Naive thymus-derived CD8-positive, alpha-beta T cell (primary cell): Measurements from ENCODE around the gene PLXNA2. TPM values are rescaled to one million over a fixed set of nuclear protein-coding genes. Genes with fewer than 3 reads are reported as not detected.
A peak's percentile ranks its signal among the peaks of the same experiment; 100 is the strongest.

Experiments
- ATAC-seq, 2 donors: fragments of 150-1000 bp; cut with Tn5 transposase in 1 of 2; sonication (Bioruptor Pico), chemical (Tn5 transposase) in 1 of 2; 1 replicate in 1 of 2; 2 replicates in 1 of 2; pipeline ENCODE4 v1.10.0; 2021; ENCODE audit warnings: mild to moderate bottlenecking in 2 of 2, moderate library complexity in 2 of 2
- POLR2A ChIA-PET: fragments of 350-600 bp; sonication (Branson Sonifier 250); formaldehyde crosslinking; loops from one replicate; lab custom pipeline; 2021; ENCODE audit warnings: antibody characterized with exemption; lab: Charles Lee
- DNase-seq, 10 donors: peaks; one replicate each; pipeline versions ENCODE4 v3.0.0 to v3.0.0-alpha.2; 2020 to 2022
- H3K27ac Mint-ChIP-seq, 10 donors: one replicate each; pipeline ENCODE4 v1.8.0; 2020 to 2022; ENCODE audit warnings: mild to moderate bottlenecking in 10 of 10, mixed read lengths in 10 of 10, moderate library complexity in 4 of 10, inconsistent platforms in 1 of 10
- H3K27me3 Mint-ChIP-seq, 5 donors: one replicate each; pipeline ENCODE4 v1.8.0; 2021 to 2022; ENCODE audit warnings: mixed read lengths in 5 of 5
- H3K36me3 Mint-ChIP-seq, 3 donors: one replicate each; pipeline ENCODE4 v1.8.0; 2020 to 2022; ENCODE audit warnings: mixed read lengths in 3 of 3, mild to moderate bottlenecking in 2 of 3, inconsistent platforms in 1 of 3
- H3K4me1 Mint-ChIP-seq, 4 donors: one replicate each; pipeline ENCODE4 v1.8.0; 2021 to 2022; ENCODE audit warnings: mixed read lengths in 4 of 4
- H3K4me3 Mint-ChIP-seq, 10 donors: one replicate each; pipeline ENCODE4 v1.8.0; 2020 to 2022; ENCODE audit warnings: mild to moderate bottlenecking in 10 of 10, mixed read lengths in 10 of 10, moderate library complexity in 6 of 10, inconsistent platforms in 1 of 10
- H3K9me3 Mint-ChIP-seq, 9 donors: one replicate each; pipeline ENCODE4 v1.8.0; 2020 to 2022; ENCODE audit warnings: mixed read lengths in 9 of 9, mild to moderate bottlenecking in 3 of 9, inconsistent platforms in 1 of 9, moderate library complexity in 1 of 9
- polyA plus RNA-seq, 3 donors: library from polyadenylated mRNA; unstranded; fragments of 300-500 nt; fragmentation: Illumina TruSeq; gene quantifications; one replicate each; pipeline ENCODE4 v1.2.3, GENCODE V29; 2021
- total RNA-seq, 8 experiments: library from RNA in 2 of 8; stranded (reverse) in 2 of 8; gene quantifications; one replicate each; pipeline ENCODE4 v1.2.3 and lab custom pipeline; 2021 to 2026

The PLXNA2 gene
- total and polyA plus RNA-seq, 5 experiments from 2014 or later, result 0.06 to 7.7 (median 0.14) TPM

DNA sequence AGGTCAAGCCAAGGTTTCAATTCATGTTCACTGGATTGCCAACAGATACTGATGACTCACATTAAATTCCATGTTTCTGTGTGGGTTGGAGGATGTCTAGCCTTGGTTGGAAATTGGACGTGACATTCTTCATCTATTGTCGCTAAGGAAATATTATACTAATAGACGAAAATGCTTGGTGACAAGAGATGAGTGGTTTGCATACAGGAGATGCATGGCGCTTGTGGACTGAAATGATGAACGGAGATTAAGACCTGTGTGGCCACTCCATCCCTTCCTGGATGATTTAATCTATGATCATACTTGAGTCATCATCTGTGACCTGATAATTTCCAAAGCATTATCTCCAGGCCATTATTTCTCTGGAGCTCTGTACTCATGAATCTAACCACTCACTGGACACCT lies 236.2 kb downstream of the PLXNA2 start:
- peaks cover 0 to under 1% (median 0%) of the 10 kb centered on the region in 4 donors for H3K4me1 Mint-ChIP-seq
- ATAC-seq, result no peak
- DNase-seq, result no peak
- H3K9me3 Mint-ChIP-seq, result peaks cover 0 to 2% (median 0%) of the 10 kb centered on the region in 9 donors
- no peak overlapping the region for H3K4me3 Mint-ChIP-seq
- no peaks in the 10 kb centered on the region for H3K27me3 Mint-ChIP-seq
- no peak overlapping the region for H3K27ac Mint-ChIP-seq
- POLR2A ChIA-PET, result no interaction called here
- no peaks in the 10 kb centered on the region for H3K36me3 Mint-ChIP-seq

DNA sequence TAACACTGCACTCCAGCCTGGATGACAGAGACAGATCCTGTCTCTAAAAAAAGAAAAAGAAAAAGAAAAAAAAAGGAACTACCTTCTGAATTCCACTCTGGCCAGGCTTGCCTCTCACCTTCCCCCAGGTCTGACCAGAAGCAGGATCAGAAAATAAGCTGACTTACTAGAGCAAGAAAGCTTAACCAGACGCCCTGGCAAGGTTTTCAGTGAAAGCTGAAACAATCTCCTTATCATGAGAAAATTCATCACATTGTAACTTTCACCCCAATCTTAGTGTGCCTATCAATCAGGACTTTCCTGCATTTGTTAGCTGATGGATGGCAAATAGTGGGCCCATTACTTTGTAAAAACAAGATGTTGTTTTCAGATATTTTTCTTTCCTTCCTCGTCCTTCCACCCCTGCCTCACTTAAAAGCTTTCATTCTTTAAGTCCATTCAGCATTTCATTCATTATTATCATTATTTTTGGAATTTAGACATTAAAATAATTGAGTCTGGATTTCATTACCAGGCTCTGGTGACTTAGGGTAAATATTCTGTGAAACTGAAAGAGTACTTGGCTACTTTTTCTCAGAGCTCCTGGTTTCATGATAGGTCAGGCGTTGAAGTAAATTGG lies 236.8 kb downstream of the PLXNA2 start:
- no peak overlapping the region for H3K4me3 Mint-ChIP-seq
- H3K27me3 Mint-ChIP-seq, result no peaks in the 10 kb centered on the region
- peaks cover 0 to 2% (median 0%) of the 10 kb centered on the region in 9 donors for H3K9me3 Mint-ChIP-seq
- POLR2A ChIA-PET, result no interaction called here
- peaks cover 0 to 2% (median 0%) of the 10 kb centered on the region in 4 donors for H3K4me1 Mint-ChIP-seq
- ATAC-seq, result no peak
- DNase-seq, result no peak
- H3K27ac Mint-ChIP-seq, result no peak overlapping the region
- H3K36me3 Mint-ChIP-seq, result no peaks in the 10 kb centered on the region

DNA sequence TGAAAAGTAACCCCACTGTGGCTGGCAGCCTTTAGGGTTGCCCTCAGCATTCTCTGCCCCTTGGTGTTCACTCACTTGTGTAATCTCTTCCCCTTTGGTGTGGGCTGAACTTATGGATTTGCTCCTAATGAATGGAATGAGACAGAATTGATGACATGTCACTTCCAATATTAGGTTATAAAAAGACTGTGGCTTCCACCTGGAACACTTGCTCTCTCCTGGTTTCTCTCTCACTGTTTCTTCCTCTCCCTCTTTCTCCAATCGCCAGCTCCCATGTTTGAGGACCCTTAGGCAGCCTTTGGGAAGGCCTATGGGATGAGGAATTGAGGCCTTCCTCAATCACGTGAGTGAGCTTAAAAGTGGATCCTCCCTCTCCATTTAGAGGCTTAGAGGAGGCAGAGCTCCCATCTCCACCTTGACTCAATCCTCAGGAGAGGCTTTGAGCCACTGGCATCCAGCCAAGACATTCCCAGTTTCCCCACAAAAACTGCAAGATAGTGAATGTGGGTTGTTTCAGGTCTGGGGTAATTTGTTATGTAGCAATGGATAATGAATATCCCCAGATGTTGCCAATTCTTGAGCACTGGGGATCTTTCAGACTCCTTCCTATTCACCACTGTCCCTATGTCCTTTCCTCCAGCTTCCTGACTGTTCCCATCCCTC lies 237.8 kb downstream of the PLXNA2 start:
- ATAC-seq (no peak), DNase-seq (no peak)
- H3K36me3 Mint-ChIP-seq, result no peaks in the 10 kb centered on the region
- H3K4me3 Mint-ChIP-seq, result no peak overlapping the region
- peaks cover 0 to 2% (median 0%) of the 10 kb centered on the region in 4 donors for H3K4me1 Mint-ChIP-seq
- H3K27ac Mint-ChIP-seq, result no peak overlapping the region
- H3K9me3 Mint-ChIP-seq, result peaks cover 0 to 2% (median 0%) of the 10 kb centered on the region in 9 donors
- POLR2A ChIA-PET, result no interaction called here
- peaks cover 0 to 4% (median 0%) of the 10 kb centered on the region in 5 donors for H3K27me3 Mint-ChIP-seq

DNA sequence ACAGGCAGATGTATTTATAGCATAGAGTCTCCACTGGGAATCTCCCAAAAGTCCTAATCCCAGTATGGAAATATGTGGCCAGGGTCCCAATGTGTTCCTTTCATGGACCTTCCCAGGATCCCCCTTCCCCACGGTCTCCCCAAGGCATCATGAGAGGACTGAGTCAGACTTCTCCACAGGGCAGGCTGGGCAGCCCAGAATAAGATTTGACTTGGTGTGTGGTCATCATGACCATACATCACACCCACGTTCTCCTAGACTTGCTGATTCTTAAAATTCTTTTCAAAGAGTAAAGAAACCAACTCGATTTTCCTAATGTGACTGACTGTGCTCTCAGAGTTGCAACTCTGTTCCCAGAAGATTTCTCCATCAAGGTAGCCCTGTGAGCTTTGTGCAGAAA lies 239.3 kb downstream of the PLXNA2 start:
- peaks cover 0 to 4% (median 0%) of the 10 kb centered on the region in 5 donors for H3K27me3 Mint-ChIP-seq
- peaks cover 0 to 2% (median 0%) of the 10 kb centered on the region in 9 donors for H3K9me3 Mint-ChIP-seq
- H3K27ac Mint-ChIP-seq, result no peak overlapping the region
- H3K36me3 Mint-ChIP-seq, result no peaks in the 10 kb centered on the region
- no peak for ATAC-seq
- H3K4me3 Mint-ChIP-seq, result no peak overlapping the region
- no peak for DNase-seq
- H3K4me1 Mint-ChIP-seq, result peaks cover 0 to 2% (median 0%) of the 10 kb centered on the region in 4 donors
- POLR2A ChIA-PET, result no interaction called here

DNA sequence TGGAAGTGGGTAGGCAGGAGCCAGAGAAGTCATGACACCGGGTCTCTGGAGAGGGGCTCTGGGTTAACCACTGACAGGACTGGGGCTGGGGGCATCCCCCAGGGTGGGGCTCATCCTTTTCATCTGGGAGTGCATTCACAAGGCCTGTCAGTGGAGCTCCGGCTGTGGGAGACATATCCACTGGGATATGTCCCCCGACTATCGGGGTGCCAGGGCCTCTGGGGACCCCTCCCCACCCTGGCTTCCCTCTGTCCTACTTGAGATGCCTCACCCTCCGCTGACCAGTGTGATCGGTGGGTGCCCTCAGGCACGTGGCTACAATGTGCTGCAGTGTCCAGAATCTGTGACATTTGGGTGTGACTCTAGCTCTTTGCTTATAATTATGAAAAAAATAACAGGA lies 240.9 kb downstream of the PLXNA2 start:
- POLR2A ChIA-PET, result no interaction called here
- ATAC-seq, result no peak
- no peaks in the 10 kb centered on the region for H3K36me3 Mint-ChIP-seq

DNA sequence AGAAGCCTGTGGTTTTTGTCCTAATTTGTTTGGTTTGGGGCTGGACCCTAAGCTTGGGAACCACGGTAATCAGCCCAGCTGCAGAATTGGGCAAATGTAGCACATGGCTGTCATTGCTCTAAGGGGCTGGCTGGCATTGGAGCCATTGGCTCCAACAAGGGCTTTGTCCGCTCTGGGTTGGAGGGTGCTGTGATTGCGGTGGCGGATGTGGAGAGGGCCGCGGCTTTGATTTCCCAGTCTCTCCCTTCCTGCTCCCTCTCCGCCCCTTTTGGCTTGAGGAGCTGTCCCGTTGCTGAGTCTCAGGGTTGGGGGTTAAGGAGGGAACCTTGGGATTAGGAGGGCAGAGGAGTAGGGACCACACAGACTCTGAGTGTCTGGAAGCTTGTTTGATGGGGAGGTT lies 241.5 kb downstream of the PLXNA2 start:
- peaks cover 0 to 12% (median 0%) of the 10 kb centered on the region in 5 donors for H3K27me3 Mint-ChIP-seq
- POLR2A ChIA-PET, result no interaction called here

More for the DNA sequence above, 240.9 kb downstream of the PLXNA2 start:
- H3K4me3 Mint-ChIP-seq, result no peak overlapping the region
- peaks cover 0 to 12% (median 0%) of the 10 kb centered on the region in 5 donors for H3K27me3 Mint-ChIP-seq
- peaks cover 0 to 2% (median 0%) of the 10 kb centered on the region in 9 donors for H3K9me3 Mint-ChIP-seq
- DNase-seq, result no peak
- peaks cover 0 to 2% (median 0%) of the 10 kb centered on the region in 4 donors for H3K4me1 Mint-ChIP-seq
- H3K27ac Mint-ChIP-seq, result peak overlapping the region in 1 of 10 donors; percentile 55

DNA sequence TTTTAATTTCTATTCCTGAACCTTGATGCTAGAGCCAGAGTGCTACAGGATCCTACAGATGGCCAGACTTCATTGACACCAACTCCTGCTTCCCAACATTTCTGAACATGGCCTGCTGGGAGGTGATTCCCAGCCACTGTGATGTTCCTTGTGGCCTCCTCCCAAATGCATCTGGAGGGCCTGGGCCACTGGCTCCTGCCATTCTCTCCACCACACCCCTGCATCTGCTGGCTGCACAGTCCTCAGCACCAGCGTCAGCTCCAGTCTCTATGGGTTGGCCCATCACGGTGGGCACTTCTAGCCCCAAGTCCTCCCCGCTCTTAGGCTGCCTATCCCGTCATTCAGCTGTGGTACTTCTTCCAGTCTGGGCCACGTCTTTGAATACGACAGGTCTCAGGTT lies 242.1 kb downstream of the PLXNA2 start:
- H3K36me3 Mint-ChIP-seq, result no peaks in the 10 kb centered on the region
- H3K9me3 Mint-ChIP-seq, result peaks cover 0 to 2% (median 0%) of the 10 kb centered on the region in 9 donors
- no peak overlapping the region for H3K4me3 Mint-ChIP-seq
- H3K27me3 Mint-ChIP-seq, result peaks cover 0 to 12% (median 0%) of the 10 kb centered on the region in 5 donors
- no peak for DNase-seq
- H3K4me1 Mint-ChIP-seq, result peaks cover 0 to 2% (median 0%) of the 10 kb centered on the region in 4 donors
- H3K27ac Mint-ChIP-seq, result no peak overlapping the region
- POLR2A ChIA-PET, result no interaction called here
- no peak for ATAC-seq

More for the DNA sequence above, 241.5 kb downstream of the PLXNA2 start:
- H3K9me3 Mint-ChIP-seq, result peaks cover 0 to 2% (median 0%) of the 10 kb centered on the region in 9 donors
- ATAC-seq (no peak), DNase-seq (no peak)
- peaks cover 0 to 2% (median 0%) of the 10 kb centered on the region in 4 donors for H3K4me1 Mint-ChIP-seq
- no peak overlapping the region for H3K4me3 Mint-ChIP-seq
- H3K36me3 Mint-ChIP-seq, result no peaks in the 10 kb centered on the region
- H3K27ac Mint-ChIP-seq, result peak overlapping the region in 1 of 10 donors; percentile 55

DNA sequence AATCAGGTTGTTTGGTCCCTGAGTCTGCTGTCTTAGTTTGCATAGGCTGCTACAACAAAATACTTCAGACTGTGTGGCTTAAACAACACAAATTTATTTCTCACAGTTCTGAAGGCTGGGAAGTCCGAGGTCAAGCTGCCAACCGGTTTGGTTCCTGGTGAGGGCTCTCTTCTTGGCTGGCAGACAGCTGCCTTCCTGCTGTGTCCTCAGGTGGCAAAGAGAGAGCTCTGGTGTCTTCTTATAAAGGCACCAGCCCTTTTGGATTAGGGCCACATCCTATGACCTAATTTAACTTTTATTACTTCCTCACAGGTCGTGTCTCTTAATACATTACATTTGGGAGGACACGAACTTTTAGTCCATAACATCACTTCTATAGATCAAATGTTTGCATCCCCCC lies 243.7 kb downstream of the PLXNA2 start:
- DNase-seq (no peak), ATAC-seq (no peak)
- no peaks in the 10 kb centered on the region for H3K36me3 Mint-ChIP-seq
- no peak overlapping the region for H3K27ac Mint-ChIP-seq
- H3K9me3 Mint-ChIP-seq, result no peaks in the 10 kb centered on the region
- POLR2A ChIA-PET, result no interaction called here
- no peak overlapping the region for H3K4me3 Mint-ChIP-seq
- H3K27me3 Mint-ChIP-seq, result peaks cover 0 to 12% (median 0%) of the 10 kb centered on the region in 5 donors
- H3K4me1 Mint-ChIP-seq, result peaks cover 0 to 2% (median 0%) of the 10 kb centered on the region in 4 donors

DNA sequence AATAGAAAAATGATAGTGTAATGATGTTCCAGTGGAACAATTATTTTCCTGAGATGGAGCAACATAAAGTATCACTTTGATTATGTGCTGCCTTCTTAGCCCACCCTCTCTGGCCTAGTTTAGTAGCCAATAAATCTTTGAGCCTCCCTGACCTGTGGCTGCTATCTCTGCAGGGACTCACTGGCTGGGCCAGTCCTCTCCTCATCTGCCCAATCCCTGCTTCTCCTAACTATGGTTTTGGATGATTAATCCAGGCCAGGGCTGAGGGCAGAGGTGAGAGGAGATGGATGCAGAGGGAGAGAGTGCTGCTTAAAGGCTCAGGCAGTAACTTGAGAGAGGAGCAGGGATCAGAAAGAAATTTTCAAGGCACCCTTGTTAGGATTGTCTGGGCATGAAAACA lies 244.2 kb downstream of the PLXNA2 start:
- Mint-ChIP-seq H3K4me1 (peaks cover 0 to 2% (median 0%) of the 10 kb centered on the region in 4 donors), H3K9me3 (no peaks in the 10 kb centered on the region), H3K27ac (no peak overlapping the region), H3K4me3 (no peak overlapping the region), H3K36me3 (no peaks in the 10 kb centered on the region), H3K27me3 (peaks cover 0 to 17% (median 1%) of the 10 kb centered on the region in 5 donors)
- POLR2A ChIA-PET, result no interaction called here
- no peak for DNase-seq
- no peak for ATAC-seq

DNA sequence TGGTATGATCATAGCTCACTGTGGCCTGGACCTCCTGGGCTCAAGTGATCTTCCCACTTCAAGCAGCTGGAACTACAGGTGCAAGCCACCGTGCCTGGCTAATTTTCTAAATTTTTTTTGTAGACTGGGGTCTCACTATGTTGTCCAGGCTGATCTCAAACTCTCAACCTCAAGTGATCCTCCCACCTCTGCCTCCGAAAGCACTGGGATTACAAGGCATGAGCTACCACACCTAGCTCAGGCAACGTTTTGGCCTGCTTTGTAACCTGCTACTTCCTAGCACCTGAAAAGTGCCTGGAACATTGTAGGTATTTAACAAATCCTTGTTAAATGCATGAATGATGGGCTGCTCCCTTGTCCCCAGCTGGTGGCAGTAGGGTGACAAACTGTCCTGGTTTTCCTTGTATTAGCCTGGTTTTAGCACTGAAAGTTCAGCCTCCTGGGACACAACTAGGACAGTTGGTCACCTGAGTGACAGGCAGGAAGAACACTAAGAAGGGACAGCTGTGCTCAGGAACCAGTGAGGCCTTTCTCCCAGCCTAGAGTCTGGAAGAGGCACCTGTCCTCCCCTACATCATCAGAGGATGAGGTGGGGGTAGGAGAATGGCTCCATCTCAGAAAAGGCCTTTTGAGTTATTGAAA lies 244.8 kb downstream of the PLXNA2 start:
- H3K27ac Mint-ChIP-seq, result no peak overlapping the region
- H3K4me3 Mint-ChIP-seq, result no peak overlapping the region
- peaks cover 0 to 2% (median 0%) of the 10 kb centered on the region in 4 donors for H3K4me1 Mint-ChIP-seq
- H3K27me3 Mint-ChIP-seq, result peaks cover 0 to 17% (median 4%) of the 10 kb centered on the region in 5 donors
- no peaks in the 10 kb centered on the region for H3K36me3 Mint-ChIP-seq
- ATAC-seq, result no peak
- POLR2A ChIA-PET, result no interaction called here
- H3K9me3 Mint-ChIP-seq, result no peaks in the 10 kb centered on the region
- DNase-seq, result no peak

DNA sequence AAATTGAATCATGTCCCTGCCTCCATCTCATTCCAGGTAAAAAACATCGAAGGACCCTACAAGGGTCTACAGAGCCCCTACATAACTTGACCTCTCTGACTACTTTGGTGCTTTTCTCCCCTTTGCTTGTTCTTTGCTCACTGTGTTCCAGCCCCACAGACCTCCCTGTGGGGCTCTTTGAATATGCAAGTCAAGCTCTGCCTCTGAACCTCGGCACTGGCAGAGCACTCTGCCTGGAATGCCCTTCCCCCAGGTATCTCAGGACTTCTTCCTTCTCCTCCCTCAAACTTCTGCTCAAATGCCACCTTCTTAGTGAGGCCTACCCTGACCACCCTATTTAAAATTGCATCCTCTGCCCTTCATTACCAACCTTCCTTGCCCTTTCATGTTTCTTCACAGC lies 245.5 kb downstream of the PLXNA2 start:
- H3K27ac Mint-ChIP-seq, result no peak overlapping the region
- DNase-seq, result no peak

DNA sequence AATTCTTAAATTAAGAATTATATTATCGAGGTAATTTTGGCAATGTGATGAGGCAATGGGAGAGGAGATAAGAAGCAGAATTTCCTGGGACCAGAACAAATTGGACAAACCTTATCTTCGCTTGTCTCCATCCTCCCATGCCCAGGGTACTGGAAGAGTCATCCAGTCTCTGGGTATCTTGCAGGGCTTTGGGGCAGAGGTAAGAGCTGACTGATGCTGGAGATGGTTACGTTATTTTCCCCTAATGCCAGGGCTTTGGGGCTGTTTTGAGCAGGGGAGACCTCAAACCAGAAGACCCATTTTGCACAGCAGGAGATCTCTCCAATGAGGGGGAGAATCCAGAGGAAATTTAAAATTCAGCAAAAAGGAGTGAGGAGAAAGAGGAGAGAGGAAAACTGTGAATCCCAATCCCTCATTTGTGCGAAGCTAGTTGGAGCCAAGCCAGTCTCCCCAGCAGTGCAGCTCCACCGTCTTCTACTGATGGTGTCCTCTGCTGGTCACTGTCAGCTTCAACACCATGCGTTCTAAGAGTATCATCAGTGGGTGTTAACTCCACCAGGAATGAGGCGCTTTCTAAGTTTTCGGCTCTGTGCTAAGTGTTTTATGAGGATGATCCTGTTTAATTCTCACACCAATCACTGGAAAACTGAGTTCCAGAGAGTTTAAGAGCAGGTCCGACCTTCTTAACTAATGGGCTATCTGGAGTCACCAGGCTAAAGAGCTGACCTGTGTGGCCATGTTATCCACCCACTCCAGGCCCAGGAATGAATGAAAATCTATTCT lies 246.5 kb downstream of the PLXNA2 start:
- Mint-ChIP-seq H3K27ac (no peak overlapping the region), H3K4me3 (no peak overlapping the region), H3K27me3 (peaks cover 5 to 28% (median 7%) of the 10 kb centered on the region in 5 donors), H3K4me1 (no peaks in the 10 kb centered on the region), H3K36me3 (no peaks in the 10 kb centered on the region), H3K9me3 (peaks cover 0 to 4% (median 0%) of the 10 kb centered on the region in 9 donors)
- ATAC-seq (peak; percentile 60 to 84), DNase-seq (peak in 9 of 10 donors; percentile 10 to 34 (median 28))
- POLR2A ChIA-PET, result no interaction called here

More for the DNA sequence above, 245.5 kb downstream of the PLXNA2 start:
- peaks cover 1 to 22% (median 7%) of the 10 kb centered on the region in 5 donors for H3K27me3 Mint-ChIP-seq
- H3K4me1 Mint-ChIP-seq, result peaks cover 0 to 2% (median 0%) of the 10 kb centered on the region in 4 donors
- ATAC-seq, result no peak
- no peak overlapping the region for H3K4me3 Mint-ChIP-seq
- H3K9me3 Mint-ChIP-seq, result peaks cover 0 to 1% (median 0%) of the 10 kb centered on the region in 9 donors
- POLR2A ChIA-PET, result no interaction called here
- no peaks in the 10 kb centered on the region for H3K36me3 Mint-ChIP-seq
